PC-3 (cell line): ENCODE measurements around the gene METTL9. TPM values are rescaled to one million over a fixed set of nuclear protein-coding genes. Genes with fewer than 3 reads are reported as not detected.

ENCODE experiments used
- ATAC-seq: fragments of 200-7000 bp; cut with Tn5 transposase; 2 replicates; pipeline ENCODE4 v1.9.1; 2020; ENCODE audit warnings: mild to moderate bottlenecking, moderate library complexity
- BruUV-seq: library from RNA; stranded (reverse); fragments of 400-500 nt; replicated peaks from 2 replicates; lab custom pipeline; 2021; lab: Mats Ljungman, UMichigan
- CTCF ChIA-PET: fragments of 300-600 bp; sonication (Branson Sonifier 250); formaldehyde crosslinking; loops from one replicate; lab custom pipeline; 2022; ENCODE audit warnings: antibody characterized with exemption; lab: Charles Lee
- POLR2A ChIA-PET: fragments of 300-600 bp; sonication (Branson Sonifier 250); formaldehyde crosslinking; loops from one replicate; lab custom pipeline; 2022; ENCODE audit warnings: antibody characterized with exemption; ENCODE audit not compliant: unreplicated experiment; lab: Charles Lee
- DNase-seq: peaks from one replicate; pipeline ENCODE4 v3.0.0-alpha.2; 2015
- H2AFZ ChIP-seq: fragments of 300-600 bp; sonication (generic); 2 replicates; pipeline ENCODE4 v1.6.0; 2016; ENCODE audit warnings: antibody characterized with exemption, low read length
- H3F3A ChIP-seq: fragments of 300-600 bp; sonication (generic); one replicate; pipeline ENCODE4 v1.6.0; 2017; ENCODE audit warnings: antibody characterized with exemption, low read length, control low read depth, mild to moderate bottlenecking; ENCODE audit not compliant: unreplicated experiment
- H3K27ac ChIP-seq: fragments of 300-600 bp; sonication (generic); 2 replicates; pipeline ENCODE4 v1.5.1; 2016; ENCODE audit warnings: mild to moderate bottlenecking, low read length
- H3K27me3 ChIP-seq: fragments of 300-600 bp; sonication (generic); 2 replicates; pipeline ENCODE4 v1.6.1; 2016; ENCODE audit warnings: low read length, mixed read lengths
- H3K36me3 ChIP-seq: fragments of 300-600 bp; sonication (generic); 2 replicates; pipeline ENCODE4 v1.6.1; 2016; ENCODE audit warnings: low read depth, mixed run types, low read length, mixed read lengths
- H3K4me1 ChIP-seq: fragments of 300-600 bp; sonication (generic); 2 replicates; pipeline ENCODE4 v1.5.1; 2016; ENCODE audit warnings: low read length; ENCODE audit not compliant: insufficient read depth
- H3K4me2 ChIP-seq: fragments of 300-600 bp; sonication (generic); 2 replicates; pipeline ENCODE4 v1.6.0; 2016; ENCODE audit warnings: low read length
- H3K4me3 ChIP-seq: fragments of 300-600 bp; sonication (generic); 2 replicates; pipeline ENCODE4 v1.5.1; 2016; ENCODE audit warnings: mild to moderate bottlenecking, low read length, mixed read lengths
- H3K79me2 ChIP-seq: fragments of 300-600 bp; sonication (generic); 2 replicates; pipeline ENCODE4 v1.6.1; 2017; ENCODE audit warnings: low read length, mixed read lengths
- H3K9ac ChIP-seq: fragments of 300-600 bp; sonication (generic); 2 replicates; pipeline ENCODE4 v1.6.0; 2016; ENCODE audit warnings: mild to moderate bottlenecking, low read length
- H3K9me2 ChIP-seq: fragments of 300-600 bp; sonication (generic); replicated peaks from 2 replicates; pipeline ENCODE4 v1.6.1; 2016; ENCODE audit warnings: mixed run types, low read length, mixed read lengths
- H3K9me3 ChIP-seq: fragments of 300-600 bp; sonication (generic); 2 replicates; pipeline ENCODE4 v1.6.1; 2016; ENCODE audit warnings: low read length, mixed read lengths
- H4K20me1 ChIP-seq: fragments of 300-600 bp; sonication (generic); 2 replicates; pipeline ENCODE4 v1.6.1; 2016; ENCODE audit warnings: low read length, mixed read lengths
- CTCF ChIP-seq: fragments of 300-600 bp; sonication (generic); conservative IDR thresholded peaks from 2 replicates; pipeline ENCODE4 v1.5.1; 2017; ENCODE audit warnings: antibody characterized with exemption, low read depth, mild to moderate bottlenecking, low read length
- EZH2 ChIP-seq: fragments of 300-600 bp; sonication (generic); IDR thresholded peaks from one replicate; pipeline ENCODE4 v1.6.1; 2017; ENCODE audit warnings: antibody characterized with exemption, mild to moderate bottlenecking, low read length; ENCODE audit not compliant: unreplicated experiment
- EZH2phosphoT487 ChIP-seq: fragments of 300-600 bp; sonication (generic); IDR thresholded peaks from 2 replicates; pipeline ENCODE4 v1.6.1; 2018; ENCODE audit warnings: mild to moderate bottlenecking, antibody characterized with exemption, low read length, borderline replicate concordance
- intact Hi-C: fragments of 100-400 bp; cut with micrococcal nuclease; formaldehyde crosslinking; loops from 2 replicates; pipeline ENCODE4 v1.9.0; 2023
- total RNA-seq: library from RNA; depleted of rRNA; stranded (reverse); fragments of >200 nt; gene quantifications from 2 replicates; pipeline ENCODE4 v1.2.3, GENCODE V29; 2014

The METTL9 gene
- total RNA-seq, 1 experiment from 2014 or later: 133 TPM

DNA sequence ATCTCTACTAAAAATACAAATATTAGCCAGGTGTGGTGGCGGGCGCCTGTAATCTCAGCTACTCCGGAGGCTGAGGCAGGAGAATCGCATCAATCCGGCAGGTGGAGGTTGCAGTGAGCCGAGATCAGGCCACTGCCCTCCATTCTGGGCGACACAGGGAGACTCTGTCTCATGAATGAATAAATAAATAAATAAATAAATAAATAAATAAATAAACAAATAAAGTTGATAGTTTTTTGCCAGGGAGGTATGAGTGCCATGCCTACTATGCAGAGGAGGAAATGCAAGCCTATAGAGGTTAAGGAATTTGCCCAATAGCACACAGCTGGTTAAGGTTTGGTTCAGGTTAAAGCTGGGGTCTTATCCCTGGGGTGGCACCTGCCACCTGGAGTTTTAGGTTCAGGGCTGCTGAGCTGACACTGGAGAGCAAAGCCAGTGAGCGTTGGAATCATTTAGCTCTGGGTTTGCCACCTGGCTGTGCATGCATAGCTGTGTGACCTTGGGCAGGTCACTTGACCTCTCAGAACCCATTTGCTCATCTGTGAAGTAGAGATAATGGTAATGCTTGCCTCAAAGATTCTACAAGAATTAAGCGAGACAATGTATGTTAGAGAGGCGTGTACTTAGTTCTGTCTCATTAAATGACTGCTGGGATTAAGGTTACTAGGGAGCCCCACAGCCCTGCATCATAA is 65.6 kb downstream of the METTL9 start:
- H3K27me3 ChIP-seq: no peaks in the 10 kb centered on the region
- no TSS peak for BruUV-seq
- ATAC-seq (no peak), DNase-seq (no peak)
- H2AFZ ChIP-seq: no peak overlapping the region
- H3F3A ChIP-seq: no peaks in the 10 kb centered on the region
- no peak overlapping the region for H3K27ac ChIP-seq
- no peaks in the 10 kb centered on the region for H3K9me3 ChIP-seq
- no peak overlapping the region for H3K4me3 ChIP-seq
- intact Hi-C loops: no loop called here
- H3K36me3 ChIP-seq: no peaks in the 10 kb centered on the region
- ChIA-PET POLR2A (no interaction called here), CTCF (interaction anchor here (0.5 kb wide), 1 partner anchor 19 kb away, joined by 3 read pairs; no protein-coding TSS in a partner anchor)
- TF ChIP-seq EZH2phosphoT487 (no peak), CTCF (no peak), EZH2 (no peak)
- H3K79me2 ChIP-seq: no peaks in the 10 kb centered on the region
- no peaks in the 10 kb centered on the region for H4K20me1 ChIP-seq
- H3K4me2 ChIP-seq: no peak overlapping the region
- H3K4me1 ChIP-seq: no peaks in the 10 kb centered on the region
- H3K9ac ChIP-seq: no peak overlapping the region
- no peaks in the 10 kb centered on the region for H3K9me2 ChIP-seq

GRCh38 chr16:21666772-21667171 is 67.4 kb downstream of the METTL9 start:
- Histone ChIP-seq H3K27me3 (no peaks in the 10 kb centered on the region), H3K4me2 (no peak overlapping the region), H3K9ac (no peak overlapping the region), H3K9me3 (no peaks in the 10 kb centered on the region), H4K20me1 (no peaks in the 10 kb centered on the region), H3K36me3 (no peaks in the 10 kb centered on the region), H3K79me2 (no peaks in the 10 kb centered on the region), H2AFZ (no peak overlapping the region), H3F3A (no peaks in the 10 kb centered on the region), H3K9me2 (no peaks in the 10 kb centered on the region), H3K4me3 (no peak overlapping the region), H3K4me1 (no peaks in the 10 kb centered on the region), H3K27ac (no peak overlapping the region)
- no peak for TF ChIP-seq EZH2
- no peak for TF ChIP-seq EZH2phosphoT487
- no peak for TF ChIP-seq CTCF
- intact Hi-C loops: no loop called here
- CTCF ChIA-PET: no interaction called here
- DNase-seq (no peak), ATAC-seq (no peak)
- BruUV-seq: no TSS peak
- POLR2A ChIA-PET: no interaction called here

DNA sequence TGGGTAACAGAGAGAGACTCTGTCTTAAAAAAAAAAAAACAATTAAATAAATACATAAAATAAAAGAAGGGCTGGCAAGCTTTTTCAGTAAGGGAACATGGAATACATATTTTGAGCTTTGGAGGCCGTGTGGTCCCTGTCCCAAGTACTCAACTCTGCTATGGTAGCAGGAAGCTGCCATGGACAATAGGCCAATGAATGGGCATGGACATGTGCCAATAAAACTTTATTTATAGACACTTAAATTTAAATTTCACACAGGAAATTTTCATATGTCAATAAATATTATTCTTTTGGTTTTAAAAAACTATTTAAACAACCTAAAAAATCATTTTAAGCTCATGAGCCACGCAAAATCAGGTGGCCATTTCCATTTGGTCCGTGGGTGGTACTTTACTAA is 68.2 kb downstream of the METTL9 start:
- H3K4me3 ChIP-seq: no peak overlapping the region
- no peak overlapping the region for H2AFZ ChIP-seq
- H3K9ac ChIP-seq: no peak overlapping the region
- H3K27ac ChIP-seq: no peak overlapping the region
- TF ChIP-seq EZH2 (no peak), EZH2phosphoT487 (no peak), CTCF (no peak)
- DNase-seq (no peak), ATAC-seq (no peak)
- H4K20me1 ChIP-seq: no peaks in the 10 kb centered on the region
- no TSS peak for BruUV-seq
- intact Hi-C loops: no loop called here
- H3K27me3 ChIP-seq: no peaks in the 10 kb centered on the region
- CTCF ChIA-PET: no interaction called here
- H3K9me2 ChIP-seq: no peaks in the 10 kb centered on the region
- no peak overlapping the region for H3K4me2 ChIP-seq
- no peaks in the 10 kb centered on the region for H3F3A ChIP-seq
- no peaks in the 10 kb centered on the region for H3K79me2 ChIP-seq
- POLR2A ChIA-PET: no interaction called here
- H3K4me1 ChIP-seq: no peaks in the 10 kb centered on the region
- no peaks in the 10 kb centered on the region for H3K36me3 ChIP-seq
- no peaks in the 10 kb centered on the region for H3K9me3 ChIP-seq
